ENCODE data around the gene HIPK2. TPM values are rescaled to one million over a fixed set of nuclear protein-coding genes. Genes with fewer than 3 reads are reported as not detected.

The HIPK2 gene
- total RNA-seq, 6 donors from 2014 or later: 38.6 to 59.6 (median 45.9) TPM

- peak in 1 of 2 donors; percentile 56 for DNase-seq
- no peak for ATAC-seq (ENCODE audit: low FRiP score in 2 of 2)
- H3K4me1 ChIP-seq: peaks cover 9 to 33% (median 28%) of the 10 kb centered on the region in 4 donors
Measured at GRCh38 chr7:139758388-139758787, 19.4 kb downstream of the HIPK2 start.

GRCh38 chr7:139757968-139758367 lies 19.8 kb downstream of the HIPK2 start:
- DNase-seq (no peak), ATAC-seq (ENCODE audit: low FRiP score in 2 of 2) (no peak)
- 72 to 85% methylated on average over 2 of the region's 2 CpGs for WGBS, 2 donors
- H3K4me3 ChIP-seq: no peak overlapping the region
- no peak for TF ChIP-seq POLR2A (IDR thresholded peaks at IDR 0.05)
- TF ChIP-seq EP300 (IDR thresholded peaks at IDR 0.05): no peak
- no peak for TF ChIP-seq CTCF (IDR thresholded peaks at IDR 0.05)
- TF ChIP-seq POLR2AphosphoS5 (IDR thresholded peaks at IDR 0.05): no peak
- no peaks in the 10 kb centered on the region for H3K9me3 ChIP-seq
- peaks cover 4 to 33% (median 26%) of the 10 kb centered on the region in 4 donors for H3K4me1 ChIP-seq
- no peak overlapping the region for H3K27ac ChIP-seq
- H3K36me3 ChIP-seq: peaks cover 0 to 4% (median 0%) of the 10 kb centered on the region in 4 donors
- H3K27me3 ChIP-seq: no peaks in the 10 kb centered on the region

More at GRCh38 chr7:139758388-139758787, 19.4 kb downstream of the HIPK2 start:
- WGBS, 2 donors: 95 to 98% methylated on average over 8 of the region's 8 CpGs
- Histone ChIP-seq H3K36me3 (peaks cover 0 to 4% (median 0%) of the 10 kb centered on the region in 4 donors), H3K27me3 (no peaks in the 10 kb centered on the region), H3K9me3 (no peaks in the 10 kb centered on the region), H3K4me3 (no peak overlapping the region), H3K27ac (no peak overlapping the region)
- no peak for TF ChIP-seq EP300 (IDR thresholded peaks at IDR 0.05)
- no peak for TF ChIP-seq POLR2A (IDR thresholded peaks at IDR 0.05)
- TF ChIP-seq CTCF (IDR thresholded peaks at IDR 0.05): no peak
- TF ChIP-seq POLR2AphosphoS5 (IDR thresholded peaks at IDR 0.05): no peak

GRCh38 chr7:139753693-139754111 lies 24.1 kb downstream of the HIPK2 start:
- H3K4me1 ChIP-seq: peaks cover 15 to 36% (median 26%) of the 10 kb centered on the region in 4 donors
- peaks cover 0 to 4% (median 0%) of the 10 kb centered on the region in 4 donors for H3K36me3 ChIP-seq
- no peaks in the 10 kb centered on the region for H3K27me3 ChIP-seq
- 89 to 94% methylated on average over 11 of the region's 11 CpGs for WGBS, 2 donors
- DNase-seq (no peak), ATAC-seq (ENCODE audit: low FRiP score in 2 of 2) (no peak)
- H3K27ac ChIP-seq: no peak overlapping the region
- TF ChIP-seq POLR2A (IDR thresholded peaks at IDR 0.05) (no peak), CTCF (IDR thresholded peaks at IDR 0.05) (no peak), EP300 (IDR thresholded peaks at IDR 0.05) (no peak)
- H3K9me3 ChIP-seq: no peaks in the 10 kb centered on the region
- no peak overlapping the region for H3K4me3 ChIP-seq

- DNase-seq (no peak), ATAC-seq (ENCODE audit: low FRiP score in 2 of 2) (no peak)
- H3K27ac ChIP-seq: no peak overlapping the region
- H3K4me3 ChIP-seq: no peak overlapping the region
- peaks cover 15 to 41% (median 29%) of the 10 kb centered on the region in 4 donors for H3K4me1 ChIP-seq
- H3K27me3 ChIP-seq: no peaks in the 10 kb centered on the region
- no peaks in the 10 kb centered on the region for H3K9me3 ChIP-seq
- WGBS, 2 donors: 85 to 88% methylated on average over 7 of the region's 7 CpGs
- peaks cover 0 to 4% (median 0%) of the 10 kb centered on the region in 4 donors for H3K36me3 ChIP-seq
- TF ChIP-seq EP300 (IDR thresholded peaks at IDR 0.05): no peak
- TF ChIP-seq POLR2AphosphoS5 (IDR thresholded peaks at IDR 0.05): no peak
- no peak for TF ChIP-seq POLR2A (IDR thresholded peaks at IDR 0.05)
- TF ChIP-seq CTCF (IDR thresholded peaks at IDR 0.05): no peak
Measured at GRCh38 chr7:139753081-139753692, 24.6 kb downstream of the HIPK2 start.

GRCh38 chr7:139752604-139753003 lies 25.2 kb downstream of the HIPK2 start:
- no peak for ATAC-seq (ENCODE audit: low FRiP score in 2 of 2)
- Histone ChIP-seq H3K27ac (no peak overlapping the region), H3K9me3 (no peaks in the 10 kb centered on the region), H3K36me3 (peaks cover 0 to 4% (median 0%) of the 10 kb centered on the region in 4 donors), H3K27me3 (no peaks in the 10 kb centered on the region), H3K4me1 (peaks cover 15 to 45% (median 33%) of the 10 kb centered on the region in 4 donors), H3K4me3 (no peak overlapping the region)
- 72 to 77% methylated on average over 5 of the region's 5 CpGs for WGBS, 2 donors
- DNase-seq: no peak
- TF ChIP-seq POLR2A (IDR thresholded peaks at IDR 0.05) (no peak), CTCF (IDR thresholded peaks at IDR 0.05) (no peak), EP300 (IDR thresholded peaks at IDR 0.05) (no peak), POLR2AphosphoS5 (IDR thresholded peaks at IDR 0.05) (no peak)
